ENCODE data around the gene GFY. TPM values are rescaled to one million over a fixed set of nuclear protein-coding genes. Genes with fewer than 3 reads are reported as not detected.

Gene GFY
- total and polyA plus RNA-seq, 2 experiments from 2014 or later: not detected

- Histone ChIP-seq H2AFZ (no peak overlapping the region), H3K9me2 (ENCODE audit: insufficient read depth) (no peaks in the 10 kb centered on the region), H3K27me3 (replicated peaks; ENCODE audit: insufficient read depth) (no peaks in the 10 kb centered on the region), H3K79me2 (ENCODE audit: insufficient read depth) (peaks cover 3% of the 10 kb centered on the region; the same call in 1 of the 2 replicates), H3F3A (ENCODE audit: insufficient read depth) (0 out of 2 replicates have a peak, but pooled peaks cover 5% of the 10 kb centered on the region), H3K9ac (no peak overlapping the region), H3K4me3 (no peak overlapping the region), H3K4me2 (ENCODE audit: unreplicated experiment) (no peak overlapping the region), H4K20me1 (ENCODE audit: insufficient read depth) (no peaks in the 10 kb centered on the region), H3K4me1 (ENCODE audit: insufficient read depth) (peaks cover 6% of the 10 kb centered on the region; the same call in 1 of the 2 replicates), H3K9me3 (ENCODE audit: low read depth) (no peaks in the 10 kb centered on the region), H3K36me3 (ENCODE audit: low read depth) (no peaks in the 10 kb centered on the region), H3K27ac (no peak overlapping the region)
- in situ Hi-C loops (cut with MboI): no loop called here
- no peak for DNase-seq
- WGBS, 2 experiments (ENCODE audit: low coverage in 1 of 2, low lambda C conversion rate in 2 of 2, missing lambda C conversion rate in 2 of 2): 88 to 92% methylated on average over 10 to 12 of the region's 12 CpGs
- TF ChIP-seq EZH2 (IDR thresholded peaks at IDR 0.05; ENCODE audit: insufficient read depth, poor library complexity, severe bottlenecking): no peak
- no peak for TF ChIP-seq EZH2phosphoT487 (IDR thresholded peaks at IDR 0.05; ENCODE audit: insufficient read depth, low read depth)
Measured at GRCh38 chr19:49462492-49462891, 37.3 kb downstream of the GFY start.

DNA sequence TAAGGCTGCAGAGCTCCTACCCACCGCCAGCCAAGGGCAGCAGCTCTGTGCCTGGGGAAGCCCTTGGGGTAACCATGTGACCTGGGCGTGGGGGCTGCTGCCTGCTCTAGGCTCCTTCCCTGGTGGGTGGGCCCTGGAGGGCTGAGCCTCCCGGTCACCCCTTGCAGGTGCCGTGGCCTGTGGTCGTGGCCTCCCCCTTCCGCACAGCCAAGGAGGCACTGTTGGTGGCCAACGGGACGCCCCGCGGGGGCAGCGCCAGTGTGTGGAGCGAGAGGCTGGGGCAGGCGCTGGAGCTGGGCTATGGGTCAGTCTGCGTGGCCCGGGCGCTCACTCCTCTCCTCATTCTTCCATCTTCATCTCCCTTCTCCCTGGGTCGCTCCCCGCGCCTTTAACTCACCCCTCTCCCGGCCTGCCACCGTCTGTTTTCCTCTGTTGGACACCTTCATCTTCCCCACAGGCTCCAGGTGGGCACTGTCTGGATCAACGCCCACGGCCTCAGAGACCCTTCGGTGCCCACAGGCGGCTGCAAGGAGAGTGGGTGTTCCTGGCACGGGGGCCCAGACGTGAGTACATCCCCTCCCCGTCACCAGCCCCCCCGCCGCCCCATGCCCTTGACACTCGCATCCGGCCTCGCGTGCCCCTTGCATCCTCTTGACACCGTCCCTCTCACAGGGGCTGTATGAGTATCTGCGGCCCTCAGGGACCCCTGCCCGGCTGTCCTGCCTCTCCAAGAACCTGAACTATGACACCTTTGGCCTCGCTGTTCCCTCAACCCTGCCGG lies 39.0 kb downstream of the GFY start:
- Histone ChIP-seq H3F3A (ENCODE audit: insufficient read depth) (no peaks in the 10 kb centered on the region), H3K4me2 (ENCODE audit: unreplicated experiment) (no peak overlapping the region), H2AFZ (no peak overlapping the region), H3K36me3 (ENCODE audit: low read depth) (no peaks in the 10 kb centered on the region), H3K4me3 (no peak overlapping the region), H4K20me1 (ENCODE audit: insufficient read depth) (no peaks in the 10 kb centered on the region), H3K9me2 (ENCODE audit: insufficient read depth) (no peaks in the 10 kb centered on the region), H3K79me2 (ENCODE audit: insufficient read depth) (no peaks in the 10 kb centered on the region), H3K4me1 (ENCODE audit: insufficient read depth) (no peaks in the 10 kb centered on the region), H3K9ac (no peak overlapping the region), H3K9me3 (ENCODE audit: low read depth) (no peaks in the 10 kb centered on the region), H3K27ac (no peak overlapping the region), H3K27me3 (replicated peaks; ENCODE audit: insufficient read depth) (no peaks in the 10 kb centered on the region)
- DNase-seq: no peak
- TF ChIP-seq EZH2 (IDR thresholded peaks at IDR 0.05; ENCODE audit: insufficient read depth, poor library complexity, severe bottlenecking) (no peak), EZH2phosphoT487 (IDR thresholded peaks at IDR 0.05; ENCODE audit: insufficient read depth, low read depth) (no peak)
- 88 to 90% methylated on average over 25 to 38 of the region's 39 CpGs for WGBS, 2 experiments (ENCODE audit: low coverage in 1 of 2, low lambda C conversion rate in 2 of 2, missing lambda C conversion rate in 2 of 2)
- in situ Hi-C loops (cut with MboI): no loop called here

DNA sequence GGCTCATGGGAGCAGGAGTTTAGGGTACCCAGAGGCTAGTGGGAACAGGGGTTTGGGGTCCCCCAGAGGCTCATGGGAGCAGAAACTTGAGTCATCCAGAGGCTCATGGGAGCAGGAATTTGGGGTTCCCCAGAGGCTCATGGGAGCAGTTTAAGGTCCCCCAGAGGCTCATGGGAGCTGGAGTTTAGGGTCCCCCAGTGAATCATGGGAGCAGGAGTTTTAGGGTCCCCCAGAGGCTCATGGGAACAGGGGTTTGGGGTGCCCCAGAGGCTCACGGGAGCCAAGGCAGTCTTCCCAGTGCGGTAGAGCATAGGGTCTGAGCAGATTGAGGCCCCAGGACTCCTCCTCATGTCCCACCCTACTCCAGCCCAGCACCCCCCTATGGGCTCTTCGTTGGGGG lies 40.2 kb downstream of the GFY start:
- H3K79me2 ChIP-seq (ENCODE audit: insufficient read depth): no peaks in the 10 kb centered on the region
- H3K36me3 ChIP-seq (ENCODE audit: low read depth): no peaks in the 10 kb centered on the region
- no peaks in the 10 kb centered on the region for H3F3A ChIP-seq (ENCODE audit: insufficient read depth)
- H3K4me3 ChIP-seq: no peak overlapping the region
- H3K27ac ChIP-seq: no peak overlapping the region
- 87 to 92% methylated on average over 3 of the region's 3 CpGs for WGBS, 2 experiments (ENCODE audit: low coverage in 1 of 2, low lambda C conversion rate in 2 of 2, missing lambda C conversion rate in 2 of 2)
- no peak overlapping the region for H3K4me2 ChIP-seq (ENCODE audit: unreplicated experiment)
- H3K9ac ChIP-seq: no peak overlapping the region
- DNase-seq: no peak
- in situ Hi-C loops (cut with MboI): no loop called here
- no peaks in the 10 kb centered on the region for H4K20me1 ChIP-seq (ENCODE audit: insufficient read depth)
- H2AFZ ChIP-seq: no peak overlapping the region
- H3K9me2 ChIP-seq (ENCODE audit: insufficient read depth): no peaks in the 10 kb centered on the region
- TF ChIP-seq EZH2phosphoT487 (IDR thresholded peaks at IDR 0.05; ENCODE audit: insufficient read depth, low read depth): no peak
- no peak for TF ChIP-seq EZH2 (IDR thresholded peaks at IDR 0.05; ENCODE audit: insufficient read depth, poor library complexity, severe bottlenecking)
- no peaks in the 10 kb centered on the region for H3K4me1 ChIP-seq (ENCODE audit: insufficient read depth)
- no peaks in the 10 kb centered on the region for H3K27me3 ChIP-seq (replicated peaks; ENCODE audit: insufficient read depth)
- no peaks in the 10 kb centered on the region for H3K9me3 ChIP-seq (ENCODE audit: low read depth)

DNA sequence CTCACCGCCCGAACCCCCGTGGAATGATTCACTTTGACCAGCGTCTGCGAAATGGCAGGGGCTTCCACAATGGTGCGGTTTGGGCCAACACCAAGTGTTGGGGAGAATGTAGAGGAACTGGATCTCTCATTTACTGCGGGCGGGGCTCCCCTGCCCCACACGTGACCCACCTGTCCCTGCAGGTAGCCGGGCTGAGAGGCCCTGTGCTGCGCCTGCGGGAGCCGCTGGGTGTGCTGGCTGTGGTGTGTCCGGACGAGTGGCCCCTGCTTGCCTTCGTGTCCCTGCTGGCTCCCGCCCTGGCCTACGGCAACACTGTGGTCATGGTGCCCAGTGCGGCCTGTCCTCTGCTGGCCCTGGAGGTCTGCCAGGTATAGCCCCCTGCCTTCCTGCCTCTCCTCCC lies 43.0 kb downstream of the GFY start:
- Histone ChIP-seq H3K9ac (no peak overlapping the region), H3K9me2 (ENCODE audit: insufficient read depth) (no peaks in the 10 kb centered on the region), H3K79me2 (ENCODE audit: insufficient read depth) (no peaks in the 10 kb centered on the region), H3K4me2 (ENCODE audit: unreplicated experiment) (no peak overlapping the region), H3K36me3 (ENCODE audit: low read depth) (no peaks in the 10 kb centered on the region), H4K20me1 (ENCODE audit: insufficient read depth) (no peaks in the 10 kb centered on the region), H3K4me3 (no peak overlapping the region), H3F3A (ENCODE audit: insufficient read depth) (no peaks in the 10 kb centered on the region), H3K4me1 (ENCODE audit: insufficient read depth) (no peaks in the 10 kb centered on the region), H3K27ac (no peak overlapping the region), H3K27me3 (replicated peaks; ENCODE audit: insufficient read depth) (no peaks in the 10 kb centered on the region), H2AFZ (no peak overlapping the region), H3K9me3 (ENCODE audit: low read depth) (no peaks in the 10 kb centered on the region)
- no peak for DNase-seq
- in situ Hi-C loops (cut with MboI): no loop called here
- TF ChIP-seq EZH2 (IDR thresholded peaks at IDR 0.05; ENCODE audit: insufficient read depth, poor library complexity, severe bottlenecking): no peak
- no peak for TF ChIP-seq EZH2phosphoT487 (IDR thresholded peaks at IDR 0.05; ENCODE audit: insufficient read depth, low read depth)
- 84% methylated on average over 19 of the region's 19 CpGs for WGBS, 2 experiments (ENCODE audit: low coverage in 1 of 2, low lambda C conversion rate in 2 of 2, missing lambda C conversion rate in 2 of 2)
